Measurements from ENCODE around the gene SCYL2. TPM values are rescaled to one million over a fixed set of nuclear protein-coding genes. Genes with fewer than 3 reads are reported as not detected.

The SCYL2 gene
- total and polyA plus RNA-seq, 10 of the 15 experiments (the other 5 are each of a cell fraction or from before 2014, with no cell fraction given), result 5.4 to 34.3 (median 26.9) TPM

- Histone ChIP-seq H3K36me3 (ENCODE audit: control insufficient read depth in 2 of 2, insufficient read depth in 2 of 2, low read length in 1 of 2) (no peaks in the 10 kb centered on the region), H3K9ac (ENCODE audit: control insufficient read depth, insufficient read depth, low read length) (no peak overlapping the region), H3K4me1 (ENCODE audit: control insufficient read depth, insufficient read depth, low read length) (no peaks in the 10 kb centered on the region), H3K79me2 (ENCODE audit: control insufficient read depth, insufficient read depth, low read length) (no peaks in the 10 kb centered on the region), H3K27ac (ENCODE audit: control insufficient read depth, insufficient read depth) (no peak overlapping the region), H3K4me3 (no peak overlapping the region), H2AFZ (ENCODE audit: control insufficient read depth, low read depth, low read length) (no peak overlapping the region), H3K9me3 (replicated peaks; ENCODE audit: control insufficient read depth, insufficient read depth, low read length) (no peaks in the 10 kb centered on the region), H3K4me2 (ENCODE audit: control insufficient read depth, insufficient read depth) (no peak overlapping the region), H3K27me3 (replicated peaks in 1 of 2; ENCODE audit: control insufficient read depth in 2 of 2, insufficient read depth in 2 of 2, low read length in 1 of 2) (no peaks in the 10 kb centered on the region), H4K20me1 (ENCODE audit: control insufficient read depth, insufficient read depth) (no peaks in the 10 kb centered on the region)
- WGBS (ENCODE audit: insufficient coverage, insufficient replicate concordance, low lambda C conversion rate, missing lambda C conversion rate), result 75% methylated on average over 3 of the region's 3 CpGs
- in situ Hi-C loops (cut with MboI), result no loop called here
- DNase-seq (ENCODE audit: low read depth, low spot score), result no peak
- intact Hi-C loops (cut with micrococcal nuclease; ENCODE audit: unreplicated experiment), result loop anchor here (5.0 kb wide), 1 partner anchor 206 kb away; no protein-coding TSS in a partner anchor
- no TSS peak for BruUV-seq (replicated peaks)
- ChIA-PET SMC1A (ENCODE audit: uncharacterized antibody, unreplicated experiment) (interaction anchor here (0.9 to 3.0 kb wide), 4 partner anchors 17 to 58 kb away, joined by 3 to 13 read pairs (median 5); no protein-coding TSS in a partner anchor), RAD21 (ENCODE audit: unreplicated experiment) (no interaction called here), CTCF (interaction anchor here (0.6 to 3.7 kb wide), 3 partner anchors 46 to 325 kb away, joined by 3 to 30 read pairs (median 4); no protein-coding TSS in a partner anchor), POLR2A (interaction anchor here (0.7 kb wide), 2 partner anchors 125 to 345 kb away, joined by 3 to 5 read pairs; no protein-coding TSS in a partner anchor)
- no peak for FAIRE-seq
- ATAC-seq, result no peak
- TF ChIP-seq DPF2 (IDR thresholded peaks at IDR 0.05) (no peak), MEF2B (IDR thresholded peaks at IDR 0.05; ENCODE audit: partially characterized antibody, poor library complexity, severe bottlenecking) (no peak), ZNF622 (IDR thresholded peaks at IDR 0.05) (no peak), ESRRA (IDR thresholded peaks at IDR 0.05; ENCODE audit: low read length) (no peak), ZNF217 (IDR thresholded peaks at IDR 0.05) (no peak), RCOR1 (conservative IDR thresholded peaks at IDR 0.05; ENCODE audit: low read depth, low read length) (no peak), TARDBP (IDR thresholded peaks at IDR 0.05; ENCODE audit: borderline replicate concordance) (no peak), HDAC6 (IDR thresholded peaks at IDR 0.05; ENCODE audit: unreplicated experiment) (no peak), KLF5 (IDR thresholded peaks at IDR 0.05; ENCODE audit: partially characterized antibody) (no peak), SMAD1 (IDR thresholded peaks at IDR 0.05; ENCODE audit: low read depth, partially characterized antibody) (no peak), PBX3 (IDR thresholded peaks at IDR 0.05; ENCODE audit: insufficient replicate concordance, low read depth, low read length) (no peak), SKIL (IDR thresholded peaks at IDR 0.05; ENCODE audit: low read depth, poor library complexity, severe bottlenecking) (no peak), IKZF2 (IDR thresholded peaks at IDR 0.05) (no peak), EGR1 (IDR thresholded peaks at IDR 0.05; ENCODE audit: borderline replicate concordance in 1 of 2, low read depth in 2 of 2, low read length in 2 of 2) (no peak), E4F1 (IDR thresholded peaks at IDR 0.05; ENCODE audit: borderline replicate concordance, partially characterized antibody) (no peak), STAT1 (conservative IDR thresholded peaks at IDR 0.05) (no peak), RAD21 (IDR thresholded peaks at IDR 0.05; ENCODE audit: insufficient read depth, low read depth, low read length) (no peak), NRF1 (conservative IDR thresholded peaks at IDR 0.05; ENCODE audit: low read depth, low read length) (no peak)
Observed at GRCh38 chr12:100346660-100347059, 79.7 kb downstream of the SCYL2 start.

Measured in GM12878 (cell line).